GM19468 (cell line): Measurements from ENCODE around the gene TRPV4.
"Not testable (repeated sequence)": the region's sequence is repeated elsewhere in the genome, so short reads cannot be mapped to it uniquely, and the experiment has no call there.

Source experiments
- ATAC-seq: cut with Tn5 transposase; IDR thresholded peaks from one replicate; pipeline ENCODE4 v1.9.1; 2021; ENCODE audit warnings: mild to moderate bottlenecking, moderate library complexity, moderate number of reproducible peaks; ENCODE audit not compliant: unreplicated experiment; ENCODE audit errors: extremely low read depth

The TRPV4 gene

GRCh38 chr12:109833307-109834189, at the start of gene TRPV4:
Gene TRPV4, minus strand, starts transcription at chr12:109833398. Its CDS starts 18,602 bp downstream, at chr12:109814796.
- ATAC-seq: no peak

GRCh38 chr12:109881752-109882151, 48.6 kb upstream of the TRPV4 start:
- ATAC-seq: no peak

- ATAC-seq: no peak
These were observed 47.7 kb upstream of the TRPV4 start for GRCh38 chr12:109880938-109881337.

GRCh38 chr12:109880043-109880931, 47.1 kb upstream of the TRPV4 start, which contains the start of gene GLTP:
Gene GLTP, minus strand, starts transcription at chr12:109880541. Its CDS starts 167 bp downstream, at chr12:109880374.
- ATAC-seq: peak; percentile 83

- no peak for ATAC-seq
These were observed 46.3 kb upstream of the TRPV4 start for GRCh38 chr12:109879351-109880042.

- ATAC-seq: no peak
These were observed 45.6 kb upstream of the TRPV4 start for GRCh38 chr12:109878749-109879148.

- ATAC-seq: no peak
These were observed 45.0 kb upstream of the TRPV4 start for GRCh38 chr12:109878247-109878625.

- no peak for ATAC-seq
These were observed 44.5 kb upstream of the TRPV4 start for GRCh38 chr12:109877504-109878246.

DNA sequence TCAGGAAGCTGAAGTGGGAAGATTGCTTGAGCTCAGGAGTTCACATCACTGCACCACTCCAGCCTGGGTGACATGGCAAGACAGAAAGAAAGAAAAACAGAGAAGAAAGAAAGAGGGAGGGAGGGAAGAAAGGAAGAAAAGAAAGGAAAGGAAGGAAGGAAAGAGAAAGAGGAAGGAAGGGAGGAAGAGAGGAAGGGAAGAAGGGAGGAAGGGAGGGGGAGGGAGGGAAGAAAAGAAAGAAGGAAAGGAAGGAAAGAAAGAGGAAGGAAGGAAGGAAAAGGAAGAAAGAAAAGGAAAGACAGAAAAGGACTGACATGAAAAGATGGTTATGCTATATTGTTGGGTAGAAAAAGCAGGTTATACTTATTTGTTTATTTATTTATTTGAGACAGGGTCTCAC, 43.2 kb upstream of the TRPV4 start:
- no peak for ATAC-seq

- ATAC-seq: no peak
These were observed 42.5 kb upstream of the TRPV4 start for GRCh38 chr12:109875572-109876131.

GRCh38 chr12:109873653-109874052, 40.5 kb upstream of the TRPV4 start:
- no peak for ATAC-seq

GRCh38 chr12:109871668-109872314, 38.6 kb upstream of the TRPV4 start:
- no peak for ATAC-seq

DNA sequence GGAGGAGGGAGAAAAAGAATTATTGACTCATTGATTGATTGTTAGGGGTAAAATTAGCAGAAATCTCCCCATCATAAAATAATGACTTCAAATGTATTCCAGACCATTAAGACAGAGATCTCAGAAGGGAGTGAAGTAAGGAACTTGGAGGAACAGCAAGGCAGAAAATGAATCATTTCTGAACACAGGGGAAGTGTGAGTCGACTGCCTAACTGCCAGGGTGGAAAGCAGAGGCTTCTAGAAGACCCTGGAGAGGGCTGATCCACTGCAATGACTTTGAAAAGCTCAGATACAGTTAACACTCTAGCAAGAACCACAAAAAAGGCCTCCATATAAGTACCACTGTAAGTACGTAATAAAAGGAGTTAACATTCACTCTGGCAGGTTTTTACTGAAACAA, 37.5 kb upstream of the TRPV4 start:
- no peak for ATAC-seq

DNA sequence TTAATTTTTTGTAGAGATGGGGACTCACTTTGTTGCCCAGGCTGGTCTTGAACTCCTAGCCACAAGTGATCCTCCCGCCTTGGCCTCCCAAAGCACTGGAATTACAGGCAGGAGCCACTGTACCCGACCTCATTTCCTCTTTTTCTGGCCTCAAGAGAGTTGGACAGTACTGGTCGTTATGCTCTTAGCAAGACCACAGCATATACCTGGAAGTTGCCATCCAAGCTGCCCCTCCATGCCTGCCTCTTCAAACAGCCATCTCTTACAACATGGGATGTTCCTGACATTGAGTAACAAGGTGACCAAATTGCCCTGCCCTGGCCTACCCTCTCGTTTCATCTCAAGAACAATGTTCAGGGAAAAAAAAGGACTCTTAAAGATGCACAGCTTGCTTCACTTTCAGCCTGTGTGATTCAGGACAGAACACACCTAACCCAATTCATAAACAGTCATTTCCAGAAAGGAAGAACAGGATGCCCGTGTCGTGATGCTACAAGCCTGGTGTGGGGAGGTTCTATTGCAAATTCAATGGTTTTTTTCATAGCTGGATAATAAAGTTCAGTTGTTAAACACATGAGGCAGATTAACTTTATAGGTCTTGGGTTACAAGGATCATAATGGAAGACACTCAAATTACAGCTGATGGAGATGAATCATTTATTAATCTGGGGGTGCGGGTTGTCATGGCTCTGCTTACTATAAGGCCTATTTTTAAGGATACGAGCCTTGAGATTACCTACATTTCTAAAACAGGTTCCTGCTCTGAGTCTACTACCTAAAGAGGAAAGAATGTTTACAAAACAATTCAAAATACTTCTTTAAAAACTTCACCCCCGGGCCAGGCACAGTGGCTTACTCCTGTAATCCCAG, 35.2 kb upstream of the TRPV4 start:
- ATAC-seq: no peak

- ATAC-seq: no peak
These were observed 31.7 kb upstream of the TRPV4 start for GRCh38 chr12:109864916-109865315.

DNA sequence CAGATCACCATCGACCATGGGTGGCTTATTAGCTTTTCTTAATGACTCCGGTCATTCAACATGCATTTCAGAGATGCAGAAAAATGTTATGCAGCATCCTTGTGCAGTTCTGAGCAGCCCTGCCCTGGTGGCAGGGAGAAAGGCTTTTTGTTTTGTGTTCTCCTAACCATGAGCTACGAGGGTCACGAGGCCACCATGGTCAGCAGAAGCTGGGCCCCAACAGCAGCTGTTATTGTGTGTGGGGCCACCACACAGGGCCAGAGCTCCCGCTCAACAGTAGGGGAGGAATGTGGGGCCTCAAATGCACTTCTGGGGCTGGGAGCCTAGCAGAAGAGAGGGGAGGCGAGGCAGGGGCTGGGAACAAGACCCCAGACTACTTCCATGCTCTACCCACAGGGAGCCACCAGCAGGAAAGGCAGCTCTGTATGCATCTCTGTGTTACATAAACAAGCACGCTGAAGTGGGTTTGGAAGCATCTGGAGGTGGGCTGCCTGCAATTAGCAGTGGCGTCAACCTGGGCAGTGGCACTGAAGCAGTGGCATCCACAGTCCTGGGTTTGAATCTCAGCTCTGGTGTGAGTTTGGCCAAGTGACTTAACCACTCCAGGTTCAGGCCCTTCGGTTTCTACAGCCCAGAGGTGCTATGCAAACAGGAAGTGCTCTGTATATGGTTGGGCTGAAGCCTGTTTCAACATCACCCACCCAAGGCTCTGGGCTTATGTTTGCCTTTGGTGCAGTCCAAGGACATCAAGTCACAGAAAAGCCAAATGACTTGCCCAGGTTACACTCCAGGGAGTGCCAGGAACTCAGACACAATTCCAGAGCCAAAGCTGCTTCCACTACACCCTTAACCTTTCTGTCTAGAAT, 30.9 kb upstream of the TRPV4 start:
- no peak for ATAC-seq

DNA sequence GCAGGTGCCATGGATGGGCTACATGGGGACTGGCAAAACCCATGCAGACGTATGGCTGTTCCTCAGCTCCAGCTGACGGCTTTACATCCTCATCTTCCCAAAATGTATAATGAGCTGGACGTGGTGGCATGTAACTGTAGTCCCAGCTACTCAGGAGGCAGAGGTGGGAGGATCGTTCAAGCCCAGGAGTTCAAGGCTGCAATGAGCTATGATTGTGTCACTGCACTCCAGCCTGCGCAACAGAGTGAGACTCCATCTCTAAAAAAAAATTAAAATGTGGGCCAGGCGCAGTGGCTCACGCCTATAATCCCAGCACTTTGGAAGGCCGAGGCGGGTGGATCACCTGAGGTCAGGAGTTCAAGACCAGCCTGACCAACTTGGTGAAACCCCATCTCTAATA, 29.3 kb upstream of the TRPV4 start:
- not testable (repeated sequence) for ATAC-seq
